KG1 (cell line): Measurements from ENCODE around the gene TACR1.
"Not testable (repeated sequence)": the region's sequence is repeated elsewhere in the genome, so short reads cannot be mapped to it uniquely, and the experiment has no call there.

ENCODE experiments used
- DNase-seq: peaks from one replicate; lab custom pipeline; 2025; lab: John Stamatoyannopoulos, UW

Gene TACR1

GRCh38 chr2:75146221-75146605, 53.1 kb downstream of the TACR1 start:
- not testable (repeated sequence) for DNase-seq

- no peak for DNase-seq
Observed at GRCh38 chr2:75142081-75142480, 57.2 kb downstream of the TACR1 start.

- no peak for DNase-seq
Observed at GRCh38 chr2:75140288-75140687, 59.0 kb downstream of the TACR1 start.

DNA sequence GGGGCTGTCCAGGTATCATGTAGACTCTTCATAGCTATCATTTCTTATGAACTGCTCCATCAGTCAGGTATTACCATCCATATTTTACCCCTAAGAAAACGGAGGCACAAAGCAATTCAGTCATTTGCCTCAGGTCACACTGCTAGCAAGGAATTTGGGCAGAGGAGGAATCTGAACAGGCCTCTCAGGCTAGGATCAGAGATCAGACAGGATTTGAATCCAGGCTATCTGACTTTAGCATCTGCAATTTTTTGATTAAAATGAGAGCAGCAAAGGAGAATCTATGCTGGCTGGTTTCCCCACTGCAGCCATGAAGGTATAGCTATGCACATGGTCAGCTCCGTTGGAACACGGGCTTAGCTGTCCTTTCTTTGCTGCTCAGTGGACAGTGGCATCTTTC, 60.1 kb downstream of the TACR1 start:
- DNase-seq: no peak

DNA sequence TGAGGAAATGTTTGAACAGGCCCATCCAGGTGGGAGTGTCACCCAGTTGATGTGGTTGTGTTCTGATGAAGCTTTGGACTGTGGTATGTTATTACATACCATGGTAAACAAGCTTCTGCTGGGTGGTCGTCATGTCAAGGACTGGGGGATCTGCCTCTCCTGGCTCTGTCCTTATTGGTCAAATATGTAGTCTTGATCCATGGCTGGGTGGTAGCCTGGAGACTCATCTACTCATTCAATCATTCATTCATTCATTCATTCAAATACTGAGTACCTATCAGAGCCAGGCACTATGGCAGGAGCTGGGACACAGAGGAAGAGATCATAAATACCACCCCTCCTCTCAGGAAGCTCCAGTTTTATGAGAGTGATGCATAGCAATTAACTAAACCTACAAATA, 60.8 kb downstream of the TACR1 start:
- no peak for DNase-seq

- no peak for DNase-seq
Observed at GRCh38 chr2:75135776-75136400, 63.4 kb downstream of the TACR1 start.

DNA sequence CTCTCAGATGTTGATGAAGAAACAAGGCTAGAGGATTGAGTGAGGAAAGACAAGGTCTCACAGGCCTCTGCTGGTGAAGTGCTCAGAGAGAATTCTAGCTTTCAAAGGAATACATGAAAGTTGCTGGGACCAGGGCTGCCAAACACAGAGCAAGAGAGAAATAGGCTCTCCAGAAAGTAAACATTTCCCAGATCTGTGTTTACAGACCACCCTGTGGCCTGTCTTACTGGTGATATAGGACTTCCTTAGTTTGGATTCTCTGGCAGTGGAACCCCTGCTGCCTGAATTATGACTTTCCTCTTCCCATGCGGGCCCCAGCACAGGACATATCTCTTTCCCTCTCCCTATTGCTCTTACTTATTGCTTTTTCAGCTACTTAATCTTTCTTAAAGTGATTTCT, 64.5 kb downstream of the TACR1 start:
- DNase-seq: no peak

DNA sequence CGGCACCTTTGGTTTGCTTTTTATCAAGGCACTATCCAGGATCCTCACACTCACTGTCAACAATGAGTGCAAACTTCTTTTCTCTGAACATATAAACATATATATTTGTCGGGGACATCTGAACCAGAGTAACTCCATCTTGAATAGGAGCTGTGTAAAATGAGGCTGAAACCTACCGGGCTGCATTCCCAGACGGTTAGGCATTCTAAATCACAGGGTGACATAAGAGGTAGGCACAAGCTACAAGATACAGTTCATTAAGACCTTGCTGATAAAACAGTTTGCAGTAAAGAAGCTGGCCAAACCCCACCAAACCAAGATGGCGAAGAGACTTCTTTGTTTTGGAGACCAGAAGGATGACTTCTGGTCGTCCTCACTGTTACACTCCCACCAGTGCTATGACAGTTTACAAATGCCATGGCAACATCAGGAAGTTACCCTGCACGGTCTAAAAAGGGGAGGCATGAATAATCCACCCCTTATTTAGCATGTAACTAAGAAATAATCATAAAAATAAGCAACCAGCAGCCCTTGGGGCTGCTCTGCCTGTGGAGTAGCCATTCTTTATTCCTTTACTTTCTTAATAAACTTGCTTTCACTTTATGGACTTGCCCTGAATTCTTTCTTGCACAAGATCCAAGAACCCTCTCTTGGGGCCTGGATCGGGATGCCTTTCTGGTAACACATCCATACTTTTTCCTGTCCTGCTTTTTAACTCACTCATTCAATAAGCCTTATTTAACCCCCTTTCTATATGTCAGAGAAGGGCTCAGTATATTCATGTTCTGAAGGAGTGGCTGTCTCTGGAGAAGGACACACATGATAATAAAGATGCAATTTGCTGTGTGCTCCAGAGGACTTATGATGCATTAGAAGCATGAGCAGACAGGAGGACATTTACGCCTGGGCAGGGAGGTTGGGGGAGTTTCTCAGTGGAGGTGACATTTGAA, 65.4 kb downstream of the TACR1 start:
- DNase-seq: no peak

- no peak for DNase-seq
Observed at GRCh38 chr2:75130171-75130570, 69.1 kb downstream of the TACR1 start.

GRCh38 chr2:75123876-75124275, 75.4 kb downstream of the TACR1 start:
- DNase-seq: no peak

DNA sequence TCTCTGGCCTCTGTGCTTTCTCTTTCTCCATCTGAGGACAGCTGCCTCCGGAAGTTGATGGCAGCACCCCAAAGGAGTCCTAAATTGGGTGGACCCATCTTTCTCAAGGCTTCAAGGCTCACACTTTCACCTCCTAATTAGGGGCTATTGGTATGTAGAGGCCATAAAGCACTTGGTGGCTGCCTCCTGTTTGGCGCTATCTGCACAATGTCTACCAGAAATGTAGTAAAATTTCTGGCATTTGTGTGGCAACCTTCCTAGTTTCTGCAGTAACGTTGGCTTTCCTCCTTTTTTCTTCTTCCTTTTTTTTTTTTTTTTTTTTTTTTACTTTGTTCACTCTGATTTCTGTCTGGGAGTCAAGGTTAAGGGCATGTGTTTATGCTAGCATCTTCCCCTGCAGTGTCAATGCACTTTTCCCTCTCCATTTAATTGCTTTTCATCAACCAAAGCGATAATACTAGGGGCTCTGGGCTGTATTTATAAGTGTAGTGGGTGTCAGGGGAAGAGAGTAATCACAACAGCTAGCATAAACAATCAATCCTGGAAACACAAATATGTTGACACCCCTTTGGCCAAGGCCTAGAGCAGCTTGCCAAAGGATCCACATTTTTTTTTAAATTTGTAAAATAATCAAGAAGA, 86.0 kb downstream of the TACR1 start:
- DNase-seq: no peak

DNA sequence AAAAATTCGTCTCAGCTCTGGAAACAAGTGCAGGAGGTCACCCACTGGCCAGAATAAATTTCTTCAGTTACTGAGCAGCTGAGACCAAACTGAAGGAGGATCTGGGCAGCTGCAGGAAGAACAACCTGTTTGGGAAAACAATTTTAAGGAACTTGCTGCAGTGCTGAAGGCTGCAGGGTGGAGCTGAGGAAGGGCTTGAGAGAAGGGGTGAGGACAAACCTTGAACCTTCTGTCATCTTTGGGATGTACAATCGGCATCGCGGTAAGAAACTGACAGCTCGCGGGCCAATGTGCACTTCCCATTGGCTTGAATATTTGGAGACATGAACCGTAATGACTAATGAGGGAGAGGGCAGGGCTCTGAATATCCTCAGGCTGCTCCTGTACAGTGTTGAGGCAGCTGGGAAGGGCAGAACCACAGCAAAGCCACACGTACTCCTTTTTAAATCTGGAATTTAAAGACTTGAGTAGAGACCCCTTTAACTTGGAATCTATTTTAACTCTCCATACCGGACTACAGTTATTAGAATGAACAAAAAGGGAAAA, 90.3 kb downstream of the TACR1 start:
- DNase-seq: no peak

GRCh38 chr2:75102011-75102410, 97.3 kb downstream of the TACR1 start:
- no peak for DNase-seq

DNA sequence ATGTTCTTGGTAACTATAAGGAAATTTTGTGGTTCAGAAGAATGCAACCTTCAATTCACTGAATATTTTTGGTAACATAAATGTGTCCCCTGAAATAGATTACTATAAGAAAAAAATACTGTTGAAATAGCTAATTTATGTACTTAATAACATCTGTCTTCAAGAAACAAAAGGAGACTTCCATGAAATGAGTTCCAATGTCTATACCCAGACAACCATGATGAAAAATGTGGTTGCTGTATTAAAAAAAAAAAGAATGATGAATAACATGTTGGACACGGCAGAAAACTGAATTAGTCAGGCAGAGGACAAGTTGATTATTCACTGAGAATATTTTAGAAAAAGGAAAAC, 98.5 kb downstream of the TACR1 start:
- DNase-seq: no peak

DNA sequence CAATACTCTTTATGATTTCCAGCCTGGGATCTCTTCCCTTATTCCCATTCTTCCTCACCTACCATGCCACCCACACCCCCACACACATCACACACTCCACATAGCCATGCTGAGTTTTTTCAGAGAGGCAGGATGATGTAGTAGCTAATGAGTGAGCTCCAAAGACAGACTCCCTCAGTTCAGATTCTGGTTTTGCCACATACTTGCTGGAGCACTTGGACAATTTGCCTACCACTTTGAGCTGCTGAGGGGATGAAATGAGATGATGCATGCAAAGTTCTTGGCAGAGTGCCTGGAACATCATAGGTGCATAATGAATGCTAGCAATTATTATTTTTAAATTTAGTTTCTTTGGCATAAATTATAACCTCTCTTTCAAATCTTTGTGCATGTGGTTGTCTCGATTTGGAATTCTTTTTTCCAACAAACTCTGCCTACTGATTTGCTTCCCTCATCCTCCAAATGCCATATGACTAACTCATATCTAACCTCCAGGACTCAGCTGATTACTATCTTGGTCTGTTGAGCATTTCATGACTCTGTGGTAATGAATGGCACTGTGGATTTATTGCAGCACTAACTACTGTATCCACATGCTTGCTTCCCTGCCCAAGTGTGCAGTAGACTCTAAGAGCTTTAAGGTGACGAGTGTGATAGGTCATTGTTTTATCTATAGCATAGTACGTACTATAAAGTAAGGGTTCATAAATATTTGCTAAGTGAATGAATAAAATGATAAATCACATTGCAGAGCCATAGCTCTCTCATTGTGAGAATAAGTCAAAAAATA, 99.1 kb downstream of the TACR1 start:
- no peak for DNase-seq

- no peak for DNase-seq
Observed at GRCh38 chr2:75099521-75099922, 99.8 kb downstream of the TACR1 start.

DNA sequence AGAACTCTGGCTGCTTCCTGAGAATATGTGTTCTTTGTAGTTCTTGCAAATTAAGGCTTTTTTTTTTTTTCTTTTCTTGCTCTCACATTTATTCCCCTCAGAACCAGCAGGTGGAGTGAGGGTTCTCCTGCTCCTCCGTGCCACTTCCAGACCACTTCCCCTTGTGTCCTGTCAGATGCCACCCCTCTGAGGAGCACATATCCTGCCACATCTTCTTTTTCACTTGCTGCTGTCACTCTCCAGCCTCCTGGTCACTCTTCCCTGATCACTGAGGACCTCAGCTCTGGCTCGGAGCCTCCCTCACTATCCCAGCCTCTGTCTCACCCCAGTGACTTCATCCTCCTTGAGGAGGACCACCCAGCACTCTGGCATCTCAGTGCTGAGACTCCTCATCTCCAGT, 100.5 kb downstream of the TACR1 start:
- DNase-seq: no peak

DNA sequence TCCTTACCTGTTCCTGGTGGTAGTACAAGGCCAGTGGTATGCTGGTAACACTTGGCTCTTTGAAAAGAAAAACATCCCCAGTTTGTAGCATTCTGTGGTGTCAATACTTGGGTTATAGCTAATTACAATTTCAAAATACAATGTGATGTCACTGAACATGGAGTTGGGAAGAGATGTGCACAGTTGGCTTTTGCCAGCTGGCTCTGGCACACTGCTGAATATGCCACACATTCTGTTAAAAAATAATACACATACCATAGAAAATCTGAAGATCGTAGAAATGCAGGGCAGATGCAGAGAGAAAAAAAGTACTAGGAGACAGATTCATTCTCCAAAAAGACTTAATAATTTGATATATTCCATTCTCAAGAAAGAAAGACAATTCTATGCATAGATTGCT, 101.5 kb downstream of the TACR1 start:
- DNase-seq: no peak

DNA sequence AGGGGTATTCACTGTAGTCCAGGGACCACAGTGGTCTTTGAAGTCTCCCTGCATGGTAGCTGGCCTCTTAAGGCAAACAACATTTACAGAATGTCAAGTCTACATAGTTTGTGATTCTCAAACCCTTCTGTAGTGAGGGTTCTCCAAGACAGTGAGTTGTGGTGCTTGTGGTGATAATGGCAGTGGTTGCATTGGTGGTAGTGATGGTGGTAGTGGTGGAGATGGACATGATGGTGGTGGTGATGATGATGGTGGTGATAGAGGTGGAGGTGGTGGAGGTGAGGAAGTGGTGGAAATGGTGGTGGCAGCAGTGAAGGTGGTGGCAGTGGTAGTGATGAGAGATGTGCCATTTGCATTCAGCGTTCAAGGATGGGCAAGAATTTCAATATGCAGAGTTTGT, 104.9 kb downstream of the TACR1 start:
- no peak for DNase-seq

DNA sequence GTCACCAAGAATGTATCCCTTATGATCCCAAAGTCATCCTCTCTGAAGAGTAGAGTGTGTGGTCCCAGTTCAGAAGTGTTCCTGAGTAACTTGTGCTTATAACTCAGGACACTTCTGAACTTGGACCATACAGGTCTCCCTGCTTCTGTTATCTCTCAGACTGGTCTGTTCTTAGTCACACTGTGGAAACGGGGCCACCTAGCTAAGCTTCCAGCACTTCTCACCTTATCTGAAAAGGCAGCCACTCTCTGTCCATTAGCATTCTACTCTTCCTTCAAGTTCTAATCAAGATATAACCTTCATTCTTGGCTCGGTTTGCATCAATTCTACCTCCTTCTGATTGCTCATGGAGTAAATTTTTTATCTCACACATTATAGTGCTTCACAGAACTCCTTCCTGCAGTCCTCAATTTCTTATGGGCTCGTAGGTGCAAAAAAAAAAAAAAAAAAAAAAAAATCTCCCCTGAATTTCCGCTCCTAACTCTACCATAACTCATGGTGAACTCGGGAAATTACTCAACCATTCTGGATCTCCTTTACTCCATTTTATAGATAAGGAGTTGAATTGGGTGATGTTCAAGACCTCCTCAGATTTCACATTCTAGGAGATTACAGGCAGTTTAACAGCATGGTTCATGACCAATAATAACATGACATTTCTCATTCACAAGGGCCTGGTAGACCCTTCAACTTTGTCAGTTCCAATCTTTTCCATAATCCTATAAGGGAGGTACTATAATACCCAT, 108.4 kb downstream of the TACR1 start:
- DNase-seq: no peak

GRCh38 chr2:75089471-75089870, 109.8 kb downstream of the TACR1 start:
- no peak for DNase-seq
